Activated CD4-positive, CD25-positive, alpha-beta regulatory T cell treated with anti-CD3 and anti-CD28 coated beads, Interleukin-2, amount 50 U/mL, for 72 hours (primary cell): ENCODE data around the gene ARMC9.
A peak's percentile ranks its signal among the peaks of the same experiment; 100 is the strongest.
"Not testable (repeated sequence)": the region's sequence is repeated elsewhere in the genome, so short reads cannot be mapped to it uniquely, and the experiment has no call there.

Source experiments
- DNase-seq: peaks from one replicate; pipeline ENCODE4 v3.0.0; 2021

Gene ARMC9

GRCh38 chr2:231184319-231184718, 14.1 kb upstream of the ARMC9 start:
- peak; percentile 11 for DNase-seq

GRCh38 chr2:231185050-231185725, 13.2 kb upstream of the ARMC9 start:
- peak; percentile 23 for DNase-seq

GRCh38 chr2:231185886-231186285, 12.5 kb upstream of the ARMC9 start:
- no peak for DNase-seq

GRCh38 chr2:231186325-231186724, 12.1 kb upstream of the ARMC9 start:
- no peak for DNase-seq

GRCh38 chr2:231187736-231188505, 10.5 kb upstream of the ARMC9 start:
- DNase-seq: no peak

- no peak for DNase-seq
Observed at GRCh38 chr2:231188506-231189170, 9.8 kb upstream of the ARMC9 start.

GRCh38 chr2:231189171-231189530, 9.3 kb upstream of the ARMC9 start:
- no peak for DNase-seq

GRCh38 chr2:231189571-231190495, 8.6 kb upstream of the ARMC9 start:
- no peak for DNase-seq

GRCh38 chr2:231190531-231191197, 7.8 kb upstream of the ARMC9 start:
- DNase-seq: no peak

GRCh38 chr2:231191896-231192872, 6.2 kb upstream of the ARMC9 start:
- no peak for DNase-seq

GRCh38 chr2:231193216-231193615, 5.2 kb upstream of the ARMC9 start:
- DNase-seq: no peak

- no peak for DNase-seq
Observed at GRCh38 chr2:231196592-231196991, 1.8 kb upstream of the ARMC9 start.

- DNase-seq: not testable (repeated sequence)
Observed at GRCh38 chr2:231197196-231197595, 1.2 kb upstream of the ARMC9 start.

- no peak for DNase-seq
Observed at GRCh38 chr2:231197706-231198290, 633 bp upstream of the ARMC9 start.

GRCh38 chr2:231199219-231199618, 788 bp downstream of the ARMC9 start:
- DNase-seq: no peak

GRCh38 chr2:231200805-231201474, 2.5 kb downstream of the ARMC9 start:
- no peak for DNase-seq

- no peak for DNase-seq
Observed at GRCh38 chr2:231201475-231201814, 3.0 kb downstream of the ARMC9 start.

GRCh38 chr2:231203087-231203486, 4.7 kb downstream of the ARMC9 start:
- DNase-seq: no peak

- no peak for DNase-seq
Observed at GRCh38 chr2:231204146-231204545, 5.7 kb downstream of the ARMC9 start.

- DNase-seq: no peak
Observed at GRCh38 chr2:231204581-231204980, 6.2 kb downstream of the ARMC9 start.
